Hepatocyte (in vitro differentiated cells): Measurements from ENCODE around the gene RASAL3. TPM values are rescaled to one million over a fixed set of nuclear protein-coding genes. Genes with fewer than 3 reads are reported as not detected.

ENCODE experiments used
- DNase-seq: peaks from one replicate; pipeline ENCODE4 v3.0.0-alpha.2; 2016; ENCODE audit warnings: low spot score
- H2AFZ ChIP-seq: fragments of 200-600 bp; sonication (generic); 2 replicates; pipeline ENCODE4 v1.6.0; 2016; ENCODE audit warnings: antibody characterized with exemption, mild to moderate bottlenecking
- H3K27ac ChIP-seq: fragments of 200-600 bp; sonication (generic); 2 replicates; pipeline ENCODE4 v1.5.1; 2016; ENCODE audit warnings: mild to moderate bottlenecking
- H3K27me3 ChIP-seq: fragments of 200-600 bp; sonication (generic); 2 replicates; pipeline ENCODE4 v1.6.1; 2016
- H3K36me3 ChIP-seq: fragments of 200-600 bp; sonication (generic); replicated peaks from 2 replicates; pipeline ENCODE4 v1.5.1; 2016; ENCODE audit warnings: low read depth; ENCODE audit not compliant: insufficient read depth
- H3K4me1 ChIP-seq: fragments of 200-600 bp; sonication (generic); 2 replicates; pipeline ENCODE4 v1.5.1; 2016; ENCODE audit warnings: mild to moderate bottlenecking, moderate library complexity; ENCODE audit not compliant: insufficient read depth
- H3K4me2 ChIP-seq: fragments of 200-600 bp; sonication (generic); 2 replicates; pipeline ENCODE4 v1.6.0; 2016
- H3K4me3 ChIP-seq: fragments of 200-600 bp; sonication (generic); 2 replicates; pipeline ENCODE4 v1.5.1; 2016; ENCODE audit warnings: mild to moderate bottlenecking
- H3K79me2 ChIP-seq: fragments of 200-600 bp; sonication (generic); 2 replicates; pipeline ENCODE4 v1.6.0; 2017; ENCODE audit warnings: mild to moderate bottlenecking
- H3K9me2 ChIP-seq: fragments of 200-600 bp; sonication (generic); replicated peaks from 2 replicates; pipeline ENCODE4 v1.6.0; 2017; ENCODE audit warnings: mild to moderate bottlenecking; ENCODE audit not compliant: insufficient read depth
- H3K9me3 ChIP-seq: fragments of 200-600 bp; sonication (generic); 2 replicates; pipeline ENCODE4 v1.5.1; 2016; ENCODE audit warnings: low read depth, mild to moderate bottlenecking
- H4K20me1 ChIP-seq: fragments of 200-600 bp; sonication (generic); 2 replicates; pipeline ENCODE4 v1.6.0; 2016; ENCODE audit warnings: mild to moderate bottlenecking; ENCODE audit not compliant: insufficient read depth, poor library complexity, severe bottlenecking
- EZH2 ChIP-seq: fragments of 200-600 bp; sonication (generic); IDR thresholded peaks from 2 replicates; pipeline ENCODE4 v1.6.1; 2016; ENCODE audit warnings: antibody characterized with exemption, mild to moderate bottlenecking, borderline replicate concordance
- EZH2phosphoT487 ChIP-seq: fragments of 200-600 bp; sonication (generic); IDR thresholded peaks from one replicate; pipeline ENCODE4 v1.6.1; 2018; ENCODE audit warnings: antibody characterized with exemption, mild to moderate bottlenecking, low read depth, moderate library complexity; ENCODE audit not compliant: unreplicated experiment, severe bottlenecking
- WGBS: methylation state at CpG from one replicate; pipeline ENCODE4 v1.1.6; 2016; ENCODE audit warnings: low lambda C conversion rate; ENCODE audit errors: missing lambda C conversion rate; 5-methylcytosine and 5-hydroxymethylcytosine counted together
- polyA plus RNA-seq: library from polyadenylated mRNA; unstranded; fragments of >200 nt; fragmentation: Nextera tagmentation; extraction: Ambion mirVana; gene quantifications from 2 replicates; pipeline ENCODE4 v1.2.1, GENCODE V29; 2016
- total RNA-seq: library from RNA; depleted of rRNA; stranded (reverse); fragments of >200 nt; gene quantifications from 2 replicates; pipeline ENCODE4 v1.2.3, GENCODE V29; 2014
- TF ChIP-seq, protein P1 (sequence below): fragments of 200-600 bp; sonication (generic); IDR thresholded peaks from 2 replicates; pipeline ENCODE4 v1.5.1; 2016; ENCODE audit warnings: antibody characterized with exemption, mild to moderate bottlenecking; ENCODE audit not compliant: poor library complexity

The RASAL3 gene
- total and polyA plus RNA-seq, 2 experiments from 2014 or later: 0.07 to 0.23 TPM

DNA sequence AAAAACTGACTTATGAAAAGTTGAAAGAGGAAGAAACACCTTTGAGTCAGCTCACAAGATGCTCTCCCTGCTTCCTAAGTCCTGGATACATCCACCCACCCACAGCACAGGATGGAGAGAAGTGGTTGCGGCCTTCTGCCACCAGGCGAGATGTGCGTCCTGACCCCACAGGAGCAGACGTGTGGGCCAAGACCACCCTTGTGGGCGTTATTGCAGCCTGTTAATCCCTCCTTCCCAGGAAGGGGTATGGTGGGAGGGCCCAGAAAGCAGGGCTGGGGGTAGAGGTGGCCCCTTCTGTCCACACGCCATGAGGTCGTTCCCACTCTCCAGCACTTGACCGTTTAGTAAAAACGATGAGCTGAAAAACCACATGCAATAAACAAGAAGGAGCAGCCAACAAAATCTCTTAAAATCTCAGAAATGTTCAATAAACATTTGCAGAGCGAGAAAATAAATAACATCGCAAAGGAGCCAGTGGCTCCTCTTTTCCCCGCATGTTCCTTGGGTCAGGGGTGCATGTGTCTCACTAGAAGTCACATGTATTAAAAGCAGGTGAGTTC, 43.1 kb downstream of the RASAL3 start:
- Histone ChIP-seq H3K36me3 (no peaks in the 10 kb centered on the region), H3K4me3 (no peak overlapping the region), H3K27ac (no peak overlapping the region), H3K9me2 (no peaks in the 10 kb centered on the region), H3K4me1 (peaks cover 15% of the 10 kb centered on the region), H3K4me2 (no peak overlapping the region), H3K27me3 (no peaks in the 10 kb centered on the region), H3K79me2 (peaks cover 24% of the 10 kb centered on the region), H3K9me3 (no peaks in the 10 kb centered on the region), H2AFZ (no peak overlapping the region), H4K20me1 (peaks cover 19% of the 10 kb centered on the region)
- DNase-seq: no peak
- 78% methylated on average over 12 of the region's 12 CpGs for WGBS
- TF ChIP-seq, protein P1, sequence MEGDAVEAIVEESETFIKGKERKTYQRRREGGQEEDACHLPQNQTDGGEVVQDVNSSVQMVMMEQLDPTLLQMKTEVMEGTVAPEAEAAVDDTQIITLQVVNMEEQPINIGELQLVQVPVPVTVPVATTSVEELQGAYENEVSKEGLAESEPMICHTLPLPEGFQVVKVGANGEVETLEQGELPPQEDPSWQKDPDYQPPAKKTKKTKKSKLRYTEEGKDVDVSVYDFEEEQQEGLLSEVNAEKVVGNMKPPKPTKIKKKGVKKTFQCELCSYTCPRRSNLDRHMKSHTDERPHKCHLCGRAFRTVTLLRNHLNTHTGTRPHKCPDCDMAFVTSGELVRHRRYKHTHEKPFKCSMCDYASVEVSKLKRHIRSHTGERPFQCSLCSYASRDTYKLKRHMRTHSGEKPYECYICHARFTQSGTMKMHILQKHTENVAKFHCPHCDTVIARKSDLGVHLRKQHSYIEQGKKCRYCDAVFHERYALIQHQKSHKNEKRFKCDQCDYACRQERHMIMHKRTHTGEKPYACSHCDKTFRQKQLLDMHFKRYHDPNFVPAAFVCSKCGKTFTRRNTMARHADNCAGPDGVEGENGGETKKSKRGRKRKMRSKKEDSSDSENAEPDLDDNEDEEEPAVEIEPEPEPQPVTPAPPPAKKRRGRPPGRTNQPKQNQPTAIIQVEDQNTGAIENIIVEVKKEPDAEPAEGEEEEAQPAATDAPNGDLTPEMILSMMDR: no peak
- TF ChIP-seq EZH2 (no peak), EZH2phosphoT487 (no peak)

DNA sequence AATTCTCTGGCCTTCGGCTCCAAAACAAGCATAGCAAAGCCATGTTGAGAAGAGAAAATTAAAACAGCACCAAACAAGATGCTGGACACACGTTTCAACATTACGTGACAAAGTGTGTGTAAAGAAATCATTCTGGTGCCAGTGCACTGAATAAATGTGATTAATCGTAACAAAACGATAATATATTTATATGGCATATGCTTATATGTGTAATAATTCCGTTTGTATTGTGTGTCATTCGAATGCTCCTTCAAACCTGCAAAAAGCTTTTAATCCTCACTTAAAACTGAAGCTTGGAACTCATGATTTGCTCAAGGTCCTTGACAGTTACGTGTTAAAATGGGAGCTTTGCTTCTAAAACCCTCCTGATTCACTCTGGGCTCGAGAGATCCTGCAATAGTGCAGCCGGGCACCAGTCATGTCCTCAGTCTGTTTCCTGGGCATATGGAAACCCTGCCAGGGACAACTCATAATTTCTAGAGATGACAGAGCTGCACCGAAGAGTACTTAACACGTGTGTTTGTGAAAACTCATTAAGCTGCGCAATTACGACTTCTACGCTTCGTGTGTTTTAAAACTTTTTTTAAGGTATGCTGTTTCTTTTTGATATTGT, 44.8 kb downstream of the RASAL3 start:
- Histone ChIP-seq H3K4me1 (peaks cover 15% of the 10 kb centered on the region), H3K4me3 (no peak overlapping the region), H3K27me3 (no peaks in the 10 kb centered on the region), H3K9me3 (no peaks in the 10 kb centered on the region), H3K36me3 (no peaks in the 10 kb centered on the region), H3K4me2 (peak overlapping the region; percentile 76), H3K27ac (no peak overlapping the region), H3K79me2 (peaks cover 41% of the 10 kb centered on the region), H2AFZ (no peak overlapping the region), H3K9me2 (no peaks in the 10 kb centered on the region), H4K20me1 (peaks cover 36% of the 10 kb centered on the region)
- no peak for TF ChIP-seq EZH2
- TF ChIP-seq, protein P1: no peak
- TF ChIP-seq EZH2phosphoT487: no peak
- DNase-seq: no peak
- WGBS: 58% methylated on average over 16 of the region's 16 CpGs

DNA sequence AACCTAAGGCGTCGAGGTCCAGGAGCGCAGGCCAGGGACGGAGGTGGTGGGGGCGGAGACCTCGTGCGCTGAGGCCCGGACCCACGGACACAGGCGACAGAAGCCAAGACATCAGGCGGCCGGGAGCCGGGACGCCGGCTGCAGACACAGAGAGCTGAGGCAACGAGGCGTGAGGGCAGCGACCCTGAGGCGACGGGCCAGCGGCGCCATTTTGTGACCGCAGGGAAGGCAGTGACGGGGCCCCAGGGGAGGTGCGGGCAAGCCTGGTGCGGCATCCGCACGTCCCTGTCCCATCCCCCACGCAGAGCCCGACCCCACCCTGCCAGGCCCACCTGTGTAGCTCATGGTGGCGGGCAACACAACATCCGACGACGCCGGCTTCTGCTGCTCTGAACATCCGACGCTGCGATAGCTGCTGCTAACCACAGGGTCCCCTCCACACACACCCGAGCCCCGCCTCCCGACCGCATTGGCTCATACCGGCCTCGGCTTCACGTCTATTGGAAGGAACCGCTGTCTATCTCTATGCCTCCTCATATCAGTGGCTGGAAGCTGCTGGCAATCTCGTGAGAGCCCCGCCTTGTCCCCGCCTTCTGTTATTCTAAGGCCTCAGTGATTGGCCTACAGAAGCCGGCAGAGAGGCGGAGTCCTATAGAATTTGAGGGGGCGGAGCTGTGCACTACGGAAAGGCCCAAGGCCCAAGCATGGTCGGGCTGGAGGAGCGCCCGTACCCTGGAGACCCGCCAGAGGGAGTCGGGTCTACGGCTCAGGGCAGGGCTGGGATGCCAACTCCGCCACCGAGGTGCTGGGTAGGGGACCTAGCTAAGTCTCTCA, 45.5 kb downstream of the RASAL3 start, which contains the start of gene AKAP8L:
AKAP8L (minus strand) TSS at position 410 of the 834 bp plus-strand sequence; CDS start at position 345, 65 bp downstream.
- no peaks in the 10 kb centered on the region for H3K27me3 ChIP-seq
- peak within 1 kb of the TSS; percentile 43 for H2AFZ ChIP-seq
- H3K4me3 ChIP-seq: peak within 1 kb of the TSS; percentile 71
- peaks cover 17% of the 10 kb centered on the region for H3K4me1 ChIP-seq
- no peaks in the 10 kb centered on the region for H3K36me3 ChIP-seq
- TF ChIP-seq EZH2phosphoT487: no peak
- TF ChIP-seq, protein P1: peak; percentile 71
- peak; percentile 99 for DNase-seq
- peak within 1 kb of the TSS; percentile 97 for H3K4me2 ChIP-seq
- peaks cover 43% of the 10 kb centered on the region for H4K20me1 ChIP-seq
- H3K27ac ChIP-seq: peak within 1 kb of the TSS; percentile 80
- no peaks in the 10 kb centered on the region for H3K9me2 ChIP-seq
- WGBS: 1% methylated on average over 38 of the region's 61 CpGs
- H3K9me3 ChIP-seq: no peaks in the 10 kb centered on the region
- H3K79me2 ChIP-seq: peaks cover 48% of the 10 kb centered on the region
